H9 (cell line): ENCODE results near the gene CBLL1. TPM values are rescaled to one million over a fixed set of nuclear protein-coding genes. Genes with fewer than 3 reads are reported as not detected.

Source experiments
- DNase-seq: peaks from one replicate; pipeline ENCODE4 v3.0.0-alpha.2; 2017
- H2AFZ ChIP-seq: one replicate; pipeline ENCODE4 v1.6.1; 2013; ENCODE audit warnings: mild to moderate bottlenecking, low read length, control low read depth, moderate library complexity
- H2AK5ac ChIP-seq: 2 replicates; pipeline ENCODE4 v1.6.1; 2013; ENCODE audit warnings: low read length, control low read depth, mixed read lengths; ENCODE audit not compliant: insufficient read length
- H2BK120ac ChIP-seq: one replicate; pipeline ENCODE4 v1.6.1; 2013; ENCODE audit warnings: low read depth, mild to moderate bottlenecking, low read length, control low read depth, inconsistent platforms; ENCODE audit not compliant: poor library complexity, severe bottlenecking
- H2BK12ac ChIP-seq: 2 replicates; pipeline ENCODE4 v1.6.1; 2013; ENCODE audit warnings: low read length, control low read depth, mixed read lengths, low read depth; ENCODE audit not compliant: insufficient read length
- H2BK15ac ChIP-seq: 2 replicates; pipeline ENCODE4 v1.6.1; 2013; ENCODE audit warnings: low read depth, low read length, control low read depth
- H2BK20ac ChIP-seq: one replicate; pipeline ENCODE4 v1.6.1; 2013; ENCODE audit warnings: low read depth, mild to moderate bottlenecking, low read length, control low read depth, inconsistent platforms; ENCODE audit not compliant: poor library complexity, severe bottlenecking
- H2BK5ac ChIP-seq: 2 replicates; pipeline ENCODE4 v1.6.1; 2013; ENCODE audit warnings: low read length, control low read depth, mixed read lengths; ENCODE audit not compliant: insufficient read length
- H3K14ac ChIP-seq: 2 replicates; pipeline ENCODE4 v1.6.1; 2013; ENCODE audit warnings: low read length, control low read depth; ENCODE audit not compliant: insufficient read depth
- H3K18ac ChIP-seq: 2 replicates; pipeline ENCODE4 v1.6.1; 2013; ENCODE audit warnings: low read depth, mild to moderate bottlenecking, mixed read lengths, low read length, control low read depth; ENCODE audit not compliant: insufficient read length
- H3K23ac ChIP-seq: 2 replicates; pipeline ENCODE4 v1.6.1; 2013; ENCODE audit warnings: low read length, control low read depth, mixed read lengths, low read depth; ENCODE audit not compliant: insufficient read length
- H3K23me2 ChIP-seq: 2 replicates; pipeline ENCODE4 v1.6.1; 2013; ENCODE audit warnings: low read depth, mild to moderate bottlenecking, mixed read lengths, low read length, control low read depth; ENCODE audit not compliant: insufficient read length, poor library complexity, severe bottlenecking
- H3K27ac ChIP-seq: 2 replicates; pipeline ENCODE4 v1.5.1; 2013; ENCODE audit warnings: low read length, control low read depth, mixed read lengths, low read depth; ENCODE audit not compliant: insufficient read length
- H3K27me3 ChIP-seq: 2 replicates; pipeline ENCODE4 v1.6.1; 2013; ENCODE audit warnings: low read length, control low read depth, inconsistent platforms; ENCODE audit not compliant: insufficient read depth
- H3K4ac ChIP-seq: 2 replicates; pipeline ENCODE4 v1.6.1; 2013; ENCODE audit warnings: low read depth, mild to moderate bottlenecking, control low read depth, inconsistent platforms, low read length, moderate library complexity
- H3K4me1 ChIP-seq: 2 replicates; pipeline ENCODE4 v1.6.1; 2013; ENCODE audit warnings: low read length, control low read depth, inconsistent platforms; ENCODE audit not compliant: insufficient read depth
- H3K4me2 ChIP-seq: 2 replicates; pipeline ENCODE4 v1.6.1; 2013; ENCODE audit warnings: low read length, control low read depth, mixed read lengths; ENCODE audit not compliant: insufficient read length, insufficient read depth
- H3K56ac ChIP-seq: 2 replicates; pipeline ENCODE4 v1.6.1; 2013; ENCODE audit warnings: low read depth, mild to moderate bottlenecking, mixed read lengths, low read length, control low read depth; ENCODE audit not compliant: insufficient read length
- H3K79me1 ChIP-seq: 2 replicates; pipeline ENCODE4 v1.6.1; 2013; ENCODE audit warnings: low read depth, mild to moderate bottlenecking, moderate library complexity, low read length, control low read depth, inconsistent platforms; ENCODE audit not compliant: insufficient read depth, poor library complexity, severe bottlenecking
- H3K79me2 ChIP-seq: 2 replicates; pipeline ENCODE4 v1.6.1; 2013; ENCODE audit warnings: low read length, control low read depth, inconsistent platforms; ENCODE audit not compliant: insufficient read depth
- H3K9ac ChIP-seq: 2 replicates; pipeline ENCODE4 v1.6.1; 2013; ENCODE audit warnings: low read length, control low read depth, mixed read lengths; ENCODE audit not compliant: insufficient read length; ENCODE audit errors: extremely low read depth
- H3K9me3 ChIP-seq: one replicate; pipeline ENCODE4 v1.6.1; 2013; ENCODE audit warnings: low read depth, low read length, inconsistent platforms; ENCODE audit not compliant: control insufficient read depth
- H3T11ph ChIP-seq: one replicate; pipeline ENCODE4 v1.6.1; 2013; ENCODE audit warnings: mild to moderate bottlenecking, low read length, control low read depth, inconsistent platforms
- H4K20me1 ChIP-seq: one replicate; pipeline ENCODE4 v1.6.1; 2013; ENCODE audit not compliant: control insufficient read depth, insufficient read length, insufficient read depth
- H4K5ac ChIP-seq: 2 replicates; pipeline ENCODE4 v1.6.1; 2013; ENCODE audit warnings: low read depth, mild to moderate bottlenecking, mixed read lengths, low read length, control low read depth; ENCODE audit not compliant: insufficient read length
- H4K8ac ChIP-seq: replicated peaks from 2 replicates; pipeline ENCODE4 v1.6.1; 2013; ENCODE audit warnings: low read length, control low read depth, mixed read lengths, low read depth; ENCODE audit not compliant: insufficient read length
- H4K91ac ChIP-seq: 2 replicates; pipeline ENCODE4 v1.6.1; 2013; ENCODE audit warnings: low read depth, mild to moderate bottlenecking, moderate library complexity, mixed read lengths, low read length, control low read depth; ENCODE audit not compliant: insufficient read length
- H3K27ac Mint-ChIP-seq, 3 experiments: 2 replicates in 2 of 3; 3 replicates in 1 of 3; pipeline ENCODE4 v1.8.0; 2020 to 2021; ENCODE audit warnings: mixed read lengths in 3 of 3, mild to moderate bottlenecking in 1 of 3, moderate library complexity in 1 of 3
- H3K27me3 Mint-ChIP-seq: 2 replicates; pipeline ENCODE4 v1.8.0; 2021; ENCODE audit warnings: low read depth, mild to moderate bottlenecking, moderate library complexity, mixed read lengths
- H3K36me3 Mint-ChIP-seq, 3 experiments: 2 replicates in 2 of 3; 3 replicates in 1 of 3; pipeline ENCODE4 v1.8.0; 2020 to 2021; ENCODE audit warnings: low read depth in 3 of 3, mixed read lengths in 3 of 3; ENCODE audit not compliant: insufficient read depth in 1 of 3
- H3K4me1 Mint-ChIP-seq, 2 experiments: 2 replicates each; pipeline ENCODE4 v1.8.0; 2020; ENCODE audit warnings: mixed read lengths in 2 of 2
- H3K4me3 Mint-ChIP-seq, 2 experiments: 2 replicates in 1 of 2; 3 replicates in 1 of 2; pipeline ENCODE4 v1.8.0; 2020 to 2021; ENCODE audit warnings: mild to moderate bottlenecking in 2 of 2, mixed read lengths in 2 of 2, moderate library complexity in 1 of 2
- H3K9me3 Mint-ChIP-seq, 2 experiments: 2 replicates in 1 of 2; 3 replicates in 1 of 2; pipeline ENCODE4 v1.8.0; 2020; ENCODE audit warnings: mild to moderate bottlenecking in 2 of 2, mixed read lengths in 2 of 2, moderate library complexity in 1 of 2
- CTCF ChIP-seq: fragments of 200-600 bp; sonication (generic); conservative IDR thresholded peaks from 3 replicates; pipeline ENCODE4 v1.8.0; 2021; ENCODE audit warnings: antibody characterized with exemption, mild to moderate bottlenecking
- WGBS: extraction: QIAGEN DNeasy Blood & Tissue Kit; methylation state at CpG from one replicate; pipeline ENCODE4 v1.1.7; 2013; ENCODE audit warnings: missing lambda C conversion rate, low lambda C conversion rate, mixed read lengths; ENCODE audit not compliant: insufficient read length; ENCODE audit errors: extremely low coverage; 5-methylcytosine and 5-hydroxymethylcytosine counted together
- total RNA-seq: library from RNA; stranded (reverse); gene quantifications from 2 replicates; pipeline ENCODE4 v1.2.1, GENCODE V29; 2021

The CBLL1 gene
- total RNA-seq, 1 experiment from 2014 or later, result 32.2 TPM

DNA sequence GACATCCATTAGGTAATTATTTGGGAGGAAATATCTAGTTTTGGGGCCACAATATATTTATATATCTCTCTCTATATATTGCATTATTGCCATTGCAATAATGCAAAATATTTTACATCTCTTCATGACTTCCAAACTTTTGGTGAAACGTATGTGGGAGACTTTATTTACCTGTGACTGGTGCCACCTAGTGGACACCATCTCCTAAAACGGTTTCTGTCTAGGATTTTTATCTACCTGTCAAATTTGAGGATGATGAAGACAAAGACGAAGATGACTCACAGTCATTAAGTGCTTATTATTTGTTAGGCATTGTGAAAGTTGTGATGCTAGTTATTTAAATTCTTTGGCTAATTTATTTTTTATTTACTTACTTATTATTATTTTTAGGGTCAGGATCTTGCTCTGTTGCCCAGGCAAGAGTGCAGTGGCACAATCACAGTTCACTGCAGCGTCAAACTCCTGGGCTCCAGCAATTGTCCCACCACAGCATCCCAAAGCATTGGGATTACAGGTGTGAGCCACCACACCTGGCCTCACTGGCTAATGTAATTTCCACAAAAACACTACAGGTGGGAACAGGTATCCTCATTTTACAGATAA lies 18.7 kb upstream of the CBLL1 start:
- Mint-ChIP-seq H3K4me3 (no peak overlapping the region), H3K27me3 (peaks cover 7% of the 10 kb centered on the region), H3K27ac (no peak overlapping the region), H3K4me1 (peaks cover 0 to 7% of the 10 kb centered on the region in 2 experiments; a peak in 1 of 4 replicates), H3K9me3 (no peaks in the 10 kb centered on the region), H3K36me3 (no peaks in the 10 kb centered on the region)
- H3K79me1 ChIP-seq, result no peaks in the 10 kb centered on the region
- H2BK120ac ChIP-seq, result no peak overlapping the region
- H3K14ac ChIP-seq, result no peak overlapping the region
- H2AK5ac ChIP-seq, result no peak overlapping the region
- no peak overlapping the region for H2BK5ac ChIP-seq
- H4K8ac ChIP-seq, result no peak overlapping the region
- H3K4me1 ChIP-seq, result no peaks in the 10 kb centered on the region
- no peak overlapping the region for H3K9ac ChIP-seq
- no peak overlapping the region for H3K56ac ChIP-seq
- no peak overlapping the region for H2BK20ac ChIP-seq
- no peak overlapping the region for H3K4ac ChIP-seq
- no peak for DNase-seq
- no peak overlapping the region for H2BK12ac ChIP-seq
- H3K4me2 ChIP-seq, result no peak overlapping the region
- H3K18ac ChIP-seq, result no peak overlapping the region
- H4K91ac ChIP-seq, result no peak overlapping the region
- no peaks in the 10 kb centered on the region for H3K9me3 ChIP-seq
- WGBS, result no CpG with 5 or more reads among the region's 4 CpGs
- no peak overlapping the region for H2AFZ ChIP-seq
- H3K23ac ChIP-seq, result no peak overlapping the region
- H4K5ac ChIP-seq, result no peak overlapping the region
- no peaks in the 10 kb centered on the region for H3K23me2 ChIP-seq
- H4K20me1 ChIP-seq, result no peaks in the 10 kb centered on the region
- H2BK15ac ChIP-seq, result no peak overlapping the region
- no peaks in the 10 kb centered on the region for H3K79me2 ChIP-seq
- H3K27me3 ChIP-seq, result no peaks in the 10 kb centered on the region; the same call in 1 of the 2 replicates
- H3K27ac ChIP-seq, result no peak overlapping the region
- TF ChIP-seq CTCF, result peak; percentile 83
- H3T11ph ChIP-seq, result no peak overlapping the region
